Keratinocyte (primary cell): ENCODE data around the gene GNPAT. TPM values are rescaled to one million over a fixed set of nuclear protein-coding genes. Genes with fewer than 3 reads are reported as not detected.

ENCODE experiments used
- DNase-seq: peaks from one replicate; pipeline ENCODE4 v3.0.0-alpha.2; 2011; ENCODE audit warnings: low read depth, missing footprints, low spot score
- FAIRE-seq: peaks from 2 replicates; lab custom pipeline; 2011; peaks lifted over from hg19 to GRCh38; lab: Jason Lieb, UNC
- H2AFZ ChIP-seq: 2 replicates; pipeline ENCODE4 v1.6.0; 2012; ENCODE audit warnings: low read length, control low read depth, inconsistent platforms; ENCODE audit not compliant: control insufficient read depth
- H3K27ac ChIP-seq: 2 replicates; pipeline ENCODE4 v1.5.1; 2011; ENCODE audit warnings: low read length; ENCODE audit not compliant: control insufficient read depth, insufficient read depth
- H3K27me3 ChIP-seq: 3 replicates; pipeline ENCODE4 v1.6.0; 2011; ENCODE audit warnings: low read length; ENCODE audit not compliant: control insufficient read depth, insufficient read depth; ENCODE audit errors: extremely low read depth
- H3K36me3 ChIP-seq, 2 experiments: 2 replicates in 1 of 2; 3 replicates in 1 of 2; pipeline ENCODE4 v1.5.1; 2011; ENCODE audit warnings: low read length in 2 of 2, mild to moderate bottlenecking in 1 of 2; ENCODE audit not compliant: control insufficient read depth in 2 of 2, insufficient read depth in 2 of 2; ENCODE audit errors: extremely low read depth in 1 of 2
- H3K4me1 ChIP-seq: 3 replicates; pipeline ENCODE4 v1.5.1; 2011; ENCODE audit warnings: low read length; ENCODE audit not compliant: control insufficient read depth, insufficient read depth; ENCODE audit errors: extremely low read depth
- H3K4me2 ChIP-seq: 3 replicates; pipeline ENCODE4 v1.6.0; 2011; ENCODE audit warnings: low read depth, low read length; ENCODE audit not compliant: control insufficient read depth, insufficient read depth; ENCODE audit errors: extremely low read depth
- H3K4me3 ChIP-seq, 3 experiments: fragments of 200-600 bp in 1 of 3; sonication (generic) in 1 of 3; 2 replicates in 2 of 3; 3 replicates in 1 of 3; pipeline ENCODE4 v1.5.1; 2011 to 2016; ENCODE audit warnings: low read length in 3 of 3, mild to moderate bottlenecking in 3 of 3, control low read depth in 2 of 3, inconsistent platforms in 1 of 3, low read depth in 1 of 3, mixed read lengths in 1 of 3, mixed run types in 1 of 3, moderate library complexity in 1 of 3; ENCODE audit not compliant: control insufficient read depth in 2 of 3, insufficient read depth in 2 of 3; ENCODE audit errors: extremely low read depth in 1 of 3
- H3K79me2 ChIP-seq: 2 replicates; pipeline ENCODE4 v1.6.0; 2012; ENCODE audit warnings: low read length; ENCODE audit not compliant: control insufficient read depth, insufficient read depth
- H3K9ac ChIP-seq: 3 replicates; pipeline ENCODE4 v1.6.0; 2011; ENCODE audit warnings: low read length; ENCODE audit not compliant: control insufficient read depth, insufficient read depth; ENCODE audit errors: extremely low read depth
- H3K9me1 ChIP-seq: 3 replicates; pipeline ENCODE4 v1.6.0; 2011; ENCODE audit warnings: low read length; ENCODE audit not compliant: control insufficient read depth, insufficient read depth; ENCODE audit errors: extremely low read depth
- H3K9me3 ChIP-seq: 2 replicates; pipeline ENCODE4 v1.5.1; 2012; ENCODE audit warnings: low read depth, low read length; ENCODE audit not compliant: control insufficient read depth
- H4K20me1 ChIP-seq: 3 replicates; pipeline ENCODE4 v1.6.0; 2011; ENCODE audit warnings: low read length; ENCODE audit not compliant: control insufficient read depth, insufficient read depth; ENCODE audit errors: extremely low read depth
- CTCF ChIP-seq, 3 experiments: IDR thresholded peaks in 1 of 3; conservative IDR thresholded peaks in 1 of 3; optimal IDR thresholded peaks in 1 of 3; 2 replicates in 2 of 3; 3 replicates in 1 of 3; pipeline versions ENCODE3 to v1.5.1; 2011; ENCODE audit warnings: low read length in 3 of 3, mild to moderate bottlenecking in 3 of 3, moderate library complexity in 2 of 3, control low read depth in 1 of 3, inconsistent platforms in 1 of 3; ENCODE audit not compliant: insufficient read depth in 2 of 3; ENCODE audit errors: extremely low read depth in 1 of 3
- EZH2 ChIP-seq: IDR thresholded peaks from one replicate; pipeline ENCODE4 v1.6.1; 2012; ENCODE audit warnings: inconsistent platforms, mild to moderate bottlenecking, low read length, moderate library complexity
- dilution Hi-C: fragments of 300-500 bp; cut with MboI; formaldehyde crosslinking; loops from one replicate; pipeline ENCODE4 v1.7.0; 2020; ENCODE audit warnings: low sequenced_read_pairs; ENCODE audit not compliant: extremely low pct_ligation_motif_present
- polyA plus RNA-seq, 5 experiments: library from polyadenylated mRNA; depleted of rRNA in 3 of 5; stranded (reverse) in 3 of 5; stranded (forward) in 1 of 5; unstranded in 1 of 5; fragments of >200 nt; gene quantifications; 1 replicate in 1 of 5; 2 replicates in 3 of 5; 3 replicates in 1 of 5; pipeline versions ENCODE4 v1.2.1 to v1.2.3, GENCODE V29; 2011 to 2012; ENCODE audit warnings: missing spikeins in 2 of 5, low read depth in 1 of 5, low replicate concordance in 1 of 5

The GNPAT gene
- polyA plus RNA-seq, 1 donor (not counting 4 experiments of a cell fraction or from before 2014, with no cell fraction given) = 39.9 TPM

- no peaks in the 10 kb centered on the region for H4K20me1 ChIP-seq
- FAIRE-seq = no peak
These were observed 40.5 kb upstream of the GNPAT start for GRCh38 chr1:231200388-231201031.

GRCh38 chr1:231201375-231201978 lies 39.5 kb upstream of the GNPAT start:
- H3K9me1 ChIP-seq = no peaks in the 10 kb centered on the region
- H3K27ac ChIP-seq = no peak overlapping the region
- no peak overlapping the region for H3K4me2 ChIP-seq
- H3K9ac ChIP-seq = no peak overlapping the region
- peaks cover 38% of the 10 kb centered on the region for H3K27me3 ChIP-seq
- H3K4me3 ChIP-seq = no peak overlapping the region
- no peaks in the 10 kb centered on the region for H3K4me1 ChIP-seq
- no peak for DNase-seq
- no peak for FAIRE-seq
- H3K9me3 ChIP-seq = no peaks in the 10 kb centered on the region
- H3K79me2 ChIP-seq = no peaks in the 10 kb centered on the region
- dilution Hi-C loops = no loop called here
- TF ChIP-seq CTCF (optimal IDR thresholded peaks at IDR 0.05 in 1 of 3, IDR thresholded peaks at IDR 0.05 in 1 of 3, conservative IDR thresholded peaks at IDR 0.05 in 1 of 3; ENCODE audit: extremely low read depth in 1 of 3, insufficient read depth in 2 of 3, low read length in 3 of 3) (no peak), EZH2 (no peak)
- H3K36me3 ChIP-seq = no peaks in the 10 kb centered on the region
- no peaks in the 10 kb centered on the region for H4K20me1 ChIP-seq
- H2AFZ ChIP-seq = no peak overlapping the region

More at GRCh38 chr1:231200388-231201031, 40.5 kb upstream of the GNPAT start:
- dilution Hi-C loops = no loop called here
- no peak for TF ChIP-seq CTCF (optimal IDR thresholded peaks at IDR 0.05 in 1 of 3, IDR thresholded peaks at IDR 0.05 in 1 of 3, conservative IDR thresholded peaks at IDR 0.05 in 1 of 3; ENCODE audit: extremely low read depth in 1 of 3, insufficient read depth in 2 of 3, low read length in 3 of 3)
- TF ChIP-seq EZH2 = no peak
- Histone ChIP-seq H3K27me3 (peaks cover 38% of the 10 kb centered on the region), H3K36me3 (no peaks in the 10 kb centered on the region), H3K9ac (no peak overlapping the region), H3K4me3 (no peak overlapping the region), H3K79me2 (no peaks in the 10 kb centered on the region), H3K9me1 (no peaks in the 10 kb centered on the region), H3K4me1 (no peaks in the 10 kb centered on the region), H2AFZ (no peak overlapping the region), H3K27ac (no peak overlapping the region), H3K9me3 (no peaks in the 10 kb centered on the region), H3K4me2 (no peak overlapping the region)
- DNase-seq = no peak
